GM18508 (cell line): ENCODE measurements around the gene BTF3L4.

Source experiments
- ATAC-seq: cut with Tn5 transposase; IDR thresholded peaks from one replicate; pipeline ENCODE4 v1.9.1; 2021; ENCODE audit warnings: moderate number of reproducible peaks; ENCODE audit not compliant: insufficient read depth, unreplicated experiment

BTF3L4 gene

DNA sequence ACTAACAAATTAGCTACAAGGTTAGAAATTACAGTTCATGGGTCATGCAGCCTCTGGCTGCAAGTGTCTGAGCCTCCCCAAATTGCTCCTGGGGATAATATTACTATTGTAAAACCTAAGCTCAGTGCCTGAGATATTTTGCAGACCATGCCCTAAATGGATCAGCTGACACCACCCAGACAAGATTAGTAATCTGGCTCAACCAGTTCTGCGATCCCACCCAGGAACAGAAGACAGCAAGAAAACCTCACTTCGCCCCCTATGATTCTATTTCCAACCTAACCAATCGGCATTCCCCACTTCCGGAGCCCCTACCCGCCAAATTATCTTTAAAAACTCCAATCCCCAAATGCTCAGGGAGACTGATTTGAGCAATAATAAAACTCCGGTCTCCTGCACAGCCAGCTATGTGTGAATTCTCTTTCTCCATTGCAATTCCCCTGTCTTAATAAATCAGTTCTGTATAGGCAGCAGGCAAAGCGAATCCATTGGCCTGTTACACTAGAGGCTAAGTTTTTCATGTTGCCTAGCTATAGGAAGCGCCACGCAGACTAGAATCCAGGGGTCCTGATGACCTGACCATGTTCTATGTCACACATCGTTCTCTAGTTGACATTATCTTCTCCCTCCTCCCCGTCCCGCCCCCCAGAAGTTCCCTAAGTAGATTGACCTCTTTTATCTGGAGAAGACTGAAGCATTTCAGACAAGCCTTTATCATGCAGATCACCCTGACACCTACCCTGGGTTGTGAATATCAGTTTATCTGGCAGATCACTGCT is 63.4 kb downstream of the BTF3L4 start:
- ATAC-seq, result no peak

GRCh38 chr1:52122384-52122783 is 66.3 kb downstream of the BTF3L4 start:
- ATAC-seq, result no peak

DNA sequence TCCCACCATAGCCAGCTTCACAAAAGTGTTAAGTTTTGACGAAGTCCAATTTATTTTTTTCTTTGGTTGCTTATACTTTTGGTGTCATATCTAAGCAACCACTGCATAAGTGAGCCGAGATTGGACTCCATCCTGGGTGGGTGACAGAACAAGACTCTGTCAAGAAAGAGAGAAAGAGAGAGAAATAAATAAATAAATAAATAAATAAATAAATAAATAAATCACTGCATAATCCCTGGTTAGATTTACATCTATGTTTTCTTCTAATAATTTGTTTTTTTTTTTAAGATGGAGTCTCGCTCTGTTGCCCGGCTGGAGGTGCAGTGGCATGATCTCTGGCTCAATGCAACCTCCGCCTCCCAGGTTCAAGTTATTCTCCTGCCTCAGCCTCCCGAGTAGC is 67.5 kb downstream of the BTF3L4 start:
- no peak for ATAC-seq

- no peak for ATAC-seq
Measured at GRCh38 chr1:52125736-52126359, 69.8 kb downstream of the BTF3L4 start.

DNA sequence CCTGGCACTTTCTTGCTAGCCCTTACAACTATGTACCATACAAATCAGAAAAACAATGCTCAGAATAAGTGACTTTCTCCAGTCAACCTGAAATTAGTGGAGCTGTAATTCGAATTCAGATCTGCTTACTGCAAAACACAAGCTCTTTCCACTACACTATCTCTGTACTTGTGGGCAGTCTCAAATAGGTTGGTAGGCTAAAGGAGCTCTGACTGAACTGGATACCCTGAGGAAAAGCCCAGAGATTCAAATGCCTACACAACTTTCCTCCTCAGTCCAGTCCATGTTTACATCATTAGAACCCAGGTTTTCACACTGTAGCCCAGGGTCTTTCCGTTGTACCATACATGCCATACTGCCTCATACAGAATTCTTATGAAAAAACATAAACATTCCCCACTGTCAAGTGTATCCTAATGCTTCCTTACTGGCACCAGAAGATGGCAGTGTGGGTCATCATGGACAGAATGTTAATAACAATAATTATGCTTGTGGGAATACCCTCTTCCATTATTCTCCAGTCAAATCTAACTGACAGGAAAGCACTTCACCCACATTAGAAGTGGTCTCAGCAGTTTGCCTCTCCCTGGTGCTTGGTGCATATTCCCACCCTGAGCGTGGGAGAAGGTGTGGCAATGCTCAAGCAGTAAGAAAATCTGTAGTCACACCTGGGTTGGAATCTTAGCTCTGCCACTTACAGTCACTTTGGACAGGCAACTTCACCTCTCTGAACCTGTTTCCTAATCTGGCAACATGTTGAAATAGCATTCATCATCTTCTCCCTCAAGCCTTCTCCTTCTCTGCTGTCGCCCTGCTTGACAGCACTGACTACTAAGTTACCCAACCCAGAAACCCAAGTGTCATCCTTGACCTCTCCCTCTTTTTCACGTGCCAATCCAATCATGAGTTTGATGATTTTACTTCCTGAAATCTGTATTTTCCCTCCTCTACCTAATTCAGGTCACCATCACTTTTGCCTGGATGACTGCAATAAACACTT is 71.4 kb downstream of the BTF3L4 start:
- no peak for ATAC-seq

GRCh38 chr1:52139817-52140540 is 83.9 kb downstream of the BTF3L4 start:
- ATAC-seq, result no peak
